SK-N-SH treated with all-trans-retinoic acid at 6 μM for 48 hours (cell line): ENCODE results near the gene CCR4.
A peak's percentile ranks its signal among the peaks of the same experiment; 100 is the strongest.
"Not testable (repeated sequence)": the region's sequence is repeated elsewhere in the genome, so short reads cannot be mapped to it uniquely, and the experiment has no call there.

ENCODE experiments used
- ATAC-seq: fragments of 200-7000 bp; cut with Tn5 transposase; 3 replicates; pipeline ENCODE4 v1.9.1; 2020; ENCODE audit warnings: mild to moderate bottlenecking, moderate library complexity
- ARNTL ChIP-seq: fragments of 450-650 bp; formaldehyde crosslinking; IDR thresholded peaks from 2 replicates; pipeline ENCODE4 v1.5.0; 2020; ENCODE audit warnings: low read depth, mild to moderate bottlenecking, moderate library complexity, borderline replicate concordance
- BACH2 ChIP-seq: fragments of 250-450 bp; sonication (Bioruptor Pico); IDR thresholded peaks from 2 replicates; pipeline ENCODE4 v1.9.0; 2021; ENCODE audit warnings: mild to moderate bottlenecking, borderline replicate concordance
- CSDC2 ChIP-seq: fragments of 250-450 bp; sonication (Bioruptor Pico); IDR thresholded peaks from 2 replicates; pipeline ENCODE4 v1.5.0; 2020; ENCODE audit warnings: mild to moderate bottlenecking, moderate library complexity
- CSRNP3 ChIP-seq: fragments of 250-450 bp; sonication (Bioruptor Pico); IDR thresholded peaks from 2 replicates; pipeline ENCODE4 v1.5.1; 2021; ENCODE audit warnings: mild to moderate bottlenecking, moderate library complexity
- ESRRG ChIP-seq: fragments of 250-450 bp; sonication (Bioruptor Pico); IDR thresholded peaks from 2 replicates; pipeline ENCODE4 v1.6.1; 2021; ENCODE audit warnings: mild to moderate bottlenecking
- GLIS3 ChIP-seq: fragments of 250-450 bp; sonication (Bioruptor Pico); IDR thresholded peaks from 2 replicates; pipeline ENCODE4 v1.5.0; 2020; ENCODE audit warnings: mild to moderate bottlenecking, moderate library complexity
- ISL1 ChIP-seq: fragments of 250-450 bp; sonication (Bioruptor Pico); IDR thresholded peaks from 2 replicates; pipeline ENCODE4 v2.1.2; 2022; ENCODE audit warnings: mild to moderate bottlenecking, moderate library complexity
- PATZ1 ChIP-seq: fragments of 250-450 bp; sonication (Bioruptor Pico); IDR thresholded peaks from 2 replicates; pipeline ENCODE4 v1.8.0; 2020; ENCODE audit warnings: mild to moderate bottlenecking, moderate library complexity, borderline replicate concordance
- PPARA ChIP-seq: fragments of 250-450 bp; sonication (Bioruptor Pico); IDR thresholded peaks from 2 replicates; pipeline ENCODE4 v1.5.0; 2020; ENCODE audit warnings: mild to moderate bottlenecking, borderline replicate concordance
- RARB ChIP-seq: fragments of 250-450 bp; sonication (Bioruptor Pico); IDR thresholded peaks from 2 replicates; pipeline ENCODE4 v1.8.0; 2021; ENCODE audit warnings: mild to moderate bottlenecking, moderate library complexity
- TCF4 ChIP-seq: fragments of 250-450 bp; sonication (Bioruptor Pico); IDR thresholded peaks from 2 replicates; pipeline ENCODE4 v1.8.0; 2021; ENCODE audit warnings: mild to moderate bottlenecking, moderate library complexity, borderline replicate concordance
- TOX ChIP-seq: fragments of 250-450 bp; sonication (Bioruptor Pico); IDR thresholded peaks from 2 replicates; pipeline ENCODE4 v1.8.0; 2021; ENCODE audit warnings: mild to moderate bottlenecking, moderate library complexity, borderline replicate concordance
- TSHZ2 ChIP-seq: fragments of 250-450 bp; sonication (Bioruptor Pico); IDR thresholded peaks from 2 replicates; pipeline ENCODE4 v1.5.0; 2020; ENCODE audit warnings: mild to moderate bottlenecking, moderate library complexity
- ZC3H10 ChIP-seq: fragments of 250-450 bp; sonication (Bioruptor Pico); IDR thresholded peaks from 2 replicates; pipeline ENCODE4 v1.5.1; 2021; ENCODE audit warnings: mild to moderate bottlenecking, moderate library complexity
- ZFP30 ChIP-seq: fragments of 450-650 bp; formaldehyde crosslinking; IDR thresholded peaks from 2 replicates; pipeline ENCODE4 v1.5.0; 2022; ENCODE audit warnings: mild to moderate bottlenecking, moderate library complexity
- ZNF565 ChIP-seq: fragments of 450-650 bp; formaldehyde crosslinking; conservative IDR thresholded peaks from 2 replicates; pipeline ENCODE4 v1.5.0; 2020; ENCODE audit warnings: low read depth, mild to moderate bottlenecking, moderate library complexity
- ZNF70 ChIP-seq: fragments of 450-650 bp; formaldehyde crosslinking; IDR thresholded peaks from 2 replicates; pipeline ENCODE4 v1.5.0; 2020; ENCODE audit warnings: mild to moderate bottlenecking, moderate library complexity
- ZNF8 ChIP-seq: fragments of 450-650 bp; formaldehyde crosslinking; IDR thresholded peaks from 2 replicates; pipeline ENCODE4 v1.5.0; 2020; ENCODE audit warnings: mild to moderate bottlenecking, moderate library complexity
- TF ChIP-seq, protein P1 (sequence below): fragments of 250-450 bp; sonication (Bioruptor Pico); IDR thresholded peaks from 2 replicates; pipeline ENCODE4 v1.8.0; 2021; ENCODE audit warnings: low read depth, mild to moderate bottlenecking, moderate library complexity, borderline replicate concordance

The CCR4 gene

GRCh38 chr3:32983124-32983523 lies 31.7 kb downstream of the CCR4 start:
- TF ChIP-seq PPARA (CRISPR knock-in tag), result no peak
- TF ChIP-seq ZFP30 (CRISPR knock-in tag), result peak; percentile 95
- ATAC-seq, result no peak

GRCh38 chr3:32984918-32985317 lies 33.5 kb downstream of the CCR4 start:
- ATAC-seq, result not testable (repeated sequence)

DNA sequence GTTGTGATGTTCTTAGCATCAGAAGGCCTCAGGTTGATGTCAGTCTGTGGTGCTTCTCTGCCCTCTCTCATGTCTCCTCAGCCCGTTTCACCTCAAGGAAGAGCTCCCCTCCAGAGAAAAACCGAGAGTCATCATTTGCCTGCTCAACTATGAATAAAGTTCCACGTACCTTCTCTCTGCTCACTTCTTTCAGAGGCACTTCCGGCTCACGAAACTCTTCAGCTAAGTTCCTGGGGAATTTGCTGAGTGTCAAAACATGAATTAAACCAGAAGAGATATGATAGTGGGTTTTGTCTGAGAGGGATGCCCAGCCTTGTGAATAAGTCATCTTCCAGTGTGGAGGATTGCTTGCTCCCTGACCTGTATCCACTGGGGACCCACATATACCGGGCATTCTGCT lies 37.7 kb downstream of the CCR4 start:
- ATAC-seq, result no peak
- TF ChIP-seq CSRNP3, result no peak
- no peak for TF ChIP-seq ISL1 (CRISPR knock-in tag)
- TF ChIP-seq PATZ1 (CRISPR knock-in tag), result no peak

DNA sequence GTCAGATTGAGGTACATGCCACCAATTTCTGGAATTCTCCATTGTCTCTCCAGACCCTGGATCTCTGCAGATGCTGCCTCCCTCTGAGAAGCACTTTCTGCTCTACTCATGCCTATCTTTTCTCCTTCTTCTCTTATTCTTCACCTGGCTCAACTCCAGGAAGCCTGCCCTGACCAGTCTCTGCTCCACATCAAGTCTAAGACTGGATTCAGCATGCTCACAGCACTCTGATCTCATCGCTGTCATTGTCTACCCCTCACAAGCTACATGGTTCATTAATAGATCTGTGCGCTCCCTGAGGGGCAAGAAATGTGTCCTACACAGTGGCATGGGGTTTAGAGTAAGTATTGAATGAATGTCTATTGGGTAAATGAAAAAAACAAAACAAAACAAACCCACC lies 38.7 kb downstream of the CCR4 start:
- TF ChIP-seq ZNF70 (no peak), ESRRG (CRISPR knock-in tag) (no peak), GLIS3 (CRISPR knock-in tag) (no peak), TCF4 (CRISPR knock-in tag) (no peak), PATZ1 (CRISPR knock-in tag) (no peak), ZNF8 (CRISPR knock-in tag) (no peak), BACH2 (no peak), ZFP30 (CRISPR knock-in tag) (no peak)
- TF ChIP-seq, protein P1, sequence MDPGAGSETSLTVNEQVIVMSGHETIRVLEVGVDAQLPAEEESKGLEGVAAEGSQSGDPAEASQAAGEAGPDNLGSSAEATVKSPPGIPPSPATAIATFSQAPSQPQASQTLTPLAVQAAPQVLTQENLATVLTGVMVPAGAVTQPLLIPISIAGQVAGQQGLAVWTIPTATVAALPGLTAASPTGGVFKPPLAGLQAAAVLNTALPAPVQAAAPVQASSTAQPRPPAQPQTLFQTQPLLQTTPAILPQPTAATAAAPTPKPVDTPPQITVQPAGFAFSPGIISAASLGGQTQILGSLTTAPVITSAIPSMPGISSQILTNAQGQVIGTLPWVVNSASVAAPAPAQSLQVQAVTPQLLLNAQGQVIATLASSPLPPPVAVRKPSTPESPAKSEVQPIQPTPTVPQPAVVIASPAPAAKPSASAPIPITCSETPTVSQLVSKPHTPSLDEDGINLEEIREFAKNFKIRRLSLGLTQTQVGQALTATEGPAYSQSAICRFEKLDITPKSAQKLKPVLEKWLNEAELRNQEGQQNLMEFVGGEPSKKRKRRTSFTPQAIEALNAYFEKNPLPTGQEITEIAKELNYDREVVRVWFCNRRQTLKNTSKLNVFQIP (CRISPR knock-in tag), result no peak
- ATAC-seq, result no peak

DNA sequence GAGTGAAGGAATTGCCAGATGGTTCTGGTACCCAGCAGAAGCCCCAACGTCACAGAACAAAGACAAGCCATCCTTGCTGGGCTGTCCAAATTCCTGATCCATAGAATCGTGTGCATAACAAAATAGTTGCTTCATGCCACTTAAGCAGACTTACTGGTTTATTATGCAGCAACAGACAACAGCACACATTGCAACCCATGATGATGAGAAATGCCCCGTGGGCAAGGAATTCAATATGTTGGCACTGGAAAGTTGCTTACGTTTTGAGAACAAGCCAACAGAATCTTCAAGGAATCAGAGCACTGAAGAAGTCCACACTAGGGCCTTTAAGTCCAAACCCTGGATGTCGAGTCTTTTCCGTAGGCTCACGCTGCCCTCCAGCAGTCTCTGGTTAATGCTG lies 40.3 kb downstream of the CCR4 start:
- TF ChIP-seq ZC3H10 (CRISPR knock-in tag) (no peak), TSHZ2 (CRISPR knock-in tag) (no peak), ISL1 (CRISPR knock-in tag) (no peak), RARB (no peak), TOX (CRISPR knock-in tag) (no peak), PATZ1 (CRISPR knock-in tag) (no peak), PPARA (CRISPR knock-in tag) (no peak), ESRRG (CRISPR knock-in tag) (no peak), BACH2 (no peak), ZNF565 (CRISPR knock-in tag) (no peak), CSDC2 (CRISPR knock-in tag) (no peak), ARNTL (CRISPR knock-in tag) (no peak)
- TF ChIP-seq, protein P1 (CRISPR knock-in tag), result no peak
- TF ChIP-seq, all 23 proteins: peak for 0
- ATAC-seq, result no peak
